ENCODE results near the gene PLSCR4. TPM values are rescaled to one million over a fixed set of nuclear protein-coding genes. Genes with fewer than 3 reads are reported as not detected.
"Not testable (repeated sequence)": the region's sequence is repeated elsewhere in the genome, so short reads cannot be mapped to it uniquely, and the experiment has no call there.

The PLSCR4 gene
- total RNA-seq, 1 donor: 46.3 TPM

- no peak for TF ChIP-seq CTCF (IDR thresholded peaks at IDR 0.05; ENCODE audit: insufficient read depth, low read length)
- no peak overlapping the region for H3K4me3 ChIP-seq (ENCODE audit: low read depth, low read length)
- no peak for DNase-seq (ENCODE audit: low read depth)
These were observed 14.8 kb upstream of the PLSCR4 start for GRCh38 chr3:146265720-146266119.

DNA sequence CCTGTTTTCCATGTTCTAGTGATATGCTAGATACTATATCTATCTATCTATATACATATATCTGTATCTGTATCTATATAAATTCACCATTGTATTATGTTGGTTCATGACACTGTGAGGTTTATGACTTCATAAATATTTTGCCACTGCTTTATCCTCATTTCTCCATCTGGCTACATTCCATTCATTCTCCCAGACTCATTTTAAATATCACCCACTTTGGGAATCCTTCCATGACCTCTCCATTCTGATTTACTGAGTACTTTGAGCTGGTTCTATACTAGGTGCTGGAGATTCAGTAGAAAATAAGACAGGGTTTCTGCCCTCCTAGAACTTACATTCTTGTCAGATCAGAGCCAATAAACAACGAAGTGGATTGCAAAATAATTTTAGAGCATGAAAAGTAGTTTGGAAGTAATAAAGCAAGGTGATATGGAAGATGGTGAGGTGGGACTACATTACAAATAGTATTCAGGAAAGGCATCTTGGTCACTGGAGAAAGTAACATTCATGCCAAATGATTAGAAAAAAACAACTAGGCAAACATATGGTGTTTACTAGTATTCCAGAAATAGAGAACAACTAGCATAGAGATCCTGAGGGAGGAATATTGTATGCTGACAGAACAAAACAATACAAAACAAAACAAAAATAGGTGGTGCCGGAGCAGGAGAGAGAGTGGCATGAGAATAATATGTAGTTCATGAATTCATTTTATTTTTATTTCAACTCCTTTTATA is 11.6 kb upstream of the PLSCR4 start:
- no peak overlapping the region for H3K4me3 ChIP-seq (ENCODE audit: low read depth, low read length)
- TF ChIP-seq CTCF (IDR thresholded peaks at IDR 0.05; ENCODE audit: insufficient read depth, low read length): no peak
- no peak for DNase-seq (ENCODE audit: low read depth)

- H3K4me3 ChIP-seq (ENCODE audit: low read depth, low read length): no peak overlapping the region
- no peak for TF ChIP-seq CTCF (IDR thresholded peaks at IDR 0.05; ENCODE audit: insufficient read depth, low read length)
- DNase-seq (ENCODE audit: low read depth): no peak
These were observed 9.1 kb upstream of the PLSCR4 start for GRCh38 chr3:146259880-146260589.

- peak; percentile 73 for DNase-seq (ENCODE audit: low read depth)
- no peak overlapping the region for H3K4me3 ChIP-seq (ENCODE audit: low read depth, low read length)
- no peak for TF ChIP-seq CTCF (IDR thresholded peaks at IDR 0.05; ENCODE audit: insufficient read depth, low read length)
These were observed 6.1 kb upstream of the PLSCR4 start for GRCh38 chr3:146256851-146257486.

DNA sequence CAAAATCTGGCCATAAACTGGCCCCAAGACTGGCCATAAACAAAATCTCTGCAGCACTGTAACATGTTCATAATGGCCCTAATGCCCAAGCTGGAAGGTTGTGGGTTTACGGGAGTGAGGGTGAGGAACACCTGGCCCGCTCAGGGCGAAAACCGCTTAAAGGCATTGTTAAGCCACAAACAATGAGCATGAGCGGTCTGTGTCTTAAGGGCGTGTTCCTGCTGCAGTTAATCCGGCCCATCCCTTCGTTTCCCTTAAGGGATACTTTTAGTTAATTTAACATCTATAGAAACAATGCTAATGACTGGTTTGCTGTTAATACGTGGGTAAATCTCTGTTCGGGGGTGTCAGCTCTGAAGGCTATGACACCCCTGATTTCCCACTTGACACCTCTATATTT is 1.5 kb upstream of the PLSCR4 start:
- not testable (repeated sequence) for H3K4me3 ChIP-seq (ENCODE audit: low read depth, low read length); DNase-seq (ENCODE audit: low read depth)

- peak overlapping the region; percentile 85 for H3K4me3 ChIP-seq (ENCODE audit: low read depth, low read length)
- no peak for TF ChIP-seq CTCF (IDR thresholded peaks at IDR 0.05; ENCODE audit: insufficient read depth, low read length)
- peak; percentile 23 for DNase-seq (ENCODE audit: low read depth)
These were observed 984 bp downstream of the PLSCR4 start for GRCh38 chr3:146249921-146250320.

GRCh38 chr3:146247911-146248310 is 3.0 kb downstream of the PLSCR4 start:
- H3K4me3 ChIP-seq (ENCODE audit: low read depth, low read length): no peak overlapping the region
- no peak for TF ChIP-seq CTCF (IDR thresholded peaks at IDR 0.05; ENCODE audit: insufficient read depth, low read length)
- DNase-seq (ENCODE audit: low read depth): no peak

All from fibroblast of the aortic adventitia (primary cell).